ENCODE results near the gene SFSWAP.
"Not testable (repeated sequence)": the region's sequence is repeated elsewhere in the genome, so short reads cannot be mapped to it uniquely, and the experiment has no call there.

SFSWAP gene

DNA sequence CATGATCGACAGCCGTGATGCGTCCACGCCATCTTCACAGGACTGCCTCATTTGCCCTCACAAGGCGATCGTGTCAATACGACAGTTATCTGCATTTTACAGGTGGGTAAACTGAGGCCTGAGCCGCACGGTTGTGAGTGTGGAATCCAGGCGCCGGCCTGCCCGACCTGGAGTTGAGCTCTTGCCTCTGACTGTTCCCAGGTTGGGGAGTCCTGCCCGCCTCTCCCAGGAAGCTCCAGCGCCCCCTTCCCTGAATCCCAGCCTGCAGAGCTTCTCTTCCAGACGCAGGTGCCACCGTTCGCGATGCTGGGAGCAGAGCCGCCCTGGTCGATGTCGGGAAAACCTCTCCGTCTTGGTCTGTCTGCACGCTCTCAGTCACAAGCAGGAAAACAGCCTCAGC lies 31.1 kb upstream of the SFSWAP start:
- not testable (repeated sequence) for DNase-seq

DNA sequence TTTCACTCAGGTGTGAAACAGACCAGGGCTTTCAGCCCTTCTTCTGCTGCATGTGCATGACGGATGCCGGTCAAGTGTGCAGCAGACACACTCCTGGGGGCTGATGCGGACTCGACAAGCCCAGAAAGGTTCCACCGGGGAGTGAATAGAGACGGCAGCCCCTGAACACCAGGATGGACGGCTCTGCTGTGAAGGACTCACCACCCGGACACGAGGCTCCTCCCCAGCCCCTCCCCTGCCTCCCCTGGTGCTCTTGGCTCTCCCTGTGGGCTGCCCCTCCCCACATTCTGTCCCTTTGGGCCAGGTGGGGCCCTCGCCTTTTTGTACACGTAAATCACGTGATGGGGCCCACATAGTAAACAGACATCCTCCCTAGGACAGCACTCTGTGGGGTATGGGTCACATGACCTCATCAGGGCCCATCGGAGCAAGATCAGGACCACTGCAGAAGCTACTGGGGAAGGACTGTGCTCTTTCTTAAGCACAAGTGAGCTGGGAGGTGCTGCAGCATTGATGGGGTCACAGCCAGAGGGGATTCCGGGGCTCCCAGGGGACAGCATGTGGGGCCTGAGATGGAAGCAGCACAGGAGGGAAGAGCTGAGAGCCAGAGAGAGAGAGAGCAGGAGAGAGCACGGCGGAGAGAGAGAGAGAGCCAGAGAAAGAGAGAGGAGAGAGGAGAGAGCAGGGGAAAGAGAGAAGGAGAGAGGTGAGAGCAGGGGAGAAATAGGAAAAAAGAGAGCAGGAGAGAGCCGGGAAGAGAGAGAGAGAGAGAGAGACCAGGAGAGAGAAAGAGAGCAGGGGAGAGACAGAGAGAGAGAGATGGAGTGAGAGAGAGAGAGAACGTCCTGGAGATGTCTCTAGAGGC lies 30.3 kb upstream of the SFSWAP start:
- DNase-seq, result not testable (repeated sequence)

DNA sequence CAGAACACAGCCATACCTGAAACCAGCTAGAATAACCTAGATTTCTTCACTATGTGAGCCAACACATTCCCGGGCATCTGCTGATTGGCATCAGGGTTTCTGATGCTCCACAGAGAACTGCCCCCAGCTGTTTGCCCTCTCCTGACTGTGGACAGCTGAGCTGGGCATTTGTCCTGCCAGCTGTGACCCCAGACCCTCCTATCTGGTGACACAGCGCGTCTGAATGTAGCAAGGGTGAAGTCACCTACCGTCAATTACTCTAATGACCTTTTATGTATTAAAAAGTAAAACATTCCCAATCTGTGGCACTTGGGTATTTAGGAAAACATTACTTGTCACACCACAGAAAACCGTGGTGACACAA lies 29.7 kb upstream of the SFSWAP start:
- no peak for DNase-seq

DNA sequence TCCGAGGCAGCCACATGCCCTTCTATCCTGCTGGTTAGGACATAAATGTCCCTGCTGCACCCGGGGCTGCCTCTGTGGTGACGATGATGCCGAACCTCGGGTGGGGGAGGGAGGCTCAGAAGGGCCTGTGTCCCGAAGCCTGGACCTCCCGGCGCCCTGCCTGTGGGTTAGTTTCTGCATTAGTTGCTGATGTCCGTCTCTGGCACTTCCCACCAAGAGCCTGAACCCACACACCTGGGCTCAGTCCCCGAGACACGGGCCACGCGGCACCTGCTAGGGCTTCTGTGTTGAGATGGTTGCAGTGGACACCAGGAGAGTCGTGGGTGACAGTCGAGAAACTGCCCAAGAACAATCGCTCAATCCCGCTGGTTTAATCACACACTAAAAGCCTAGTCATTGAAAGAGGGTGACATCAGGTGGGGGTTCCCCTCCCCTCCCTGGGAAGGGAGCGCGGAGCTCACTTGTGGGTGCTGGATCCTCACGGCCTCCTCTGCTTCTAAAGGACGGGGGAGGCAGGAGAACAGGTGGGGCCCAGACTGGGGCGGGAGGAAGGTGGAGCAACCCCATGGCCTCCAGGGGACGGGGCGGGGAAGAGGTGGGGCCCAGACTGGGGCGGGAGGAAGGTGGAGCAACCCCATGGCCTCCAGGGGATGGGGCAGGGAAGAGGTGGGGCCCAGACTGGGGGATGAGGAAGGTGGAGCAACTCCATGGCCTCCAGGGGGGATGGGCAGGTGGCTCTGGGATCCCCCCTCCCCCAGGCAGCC lies 29.0 kb upstream of the SFSWAP start:
- peak; percentile 79 for DNase-seq

DNA sequence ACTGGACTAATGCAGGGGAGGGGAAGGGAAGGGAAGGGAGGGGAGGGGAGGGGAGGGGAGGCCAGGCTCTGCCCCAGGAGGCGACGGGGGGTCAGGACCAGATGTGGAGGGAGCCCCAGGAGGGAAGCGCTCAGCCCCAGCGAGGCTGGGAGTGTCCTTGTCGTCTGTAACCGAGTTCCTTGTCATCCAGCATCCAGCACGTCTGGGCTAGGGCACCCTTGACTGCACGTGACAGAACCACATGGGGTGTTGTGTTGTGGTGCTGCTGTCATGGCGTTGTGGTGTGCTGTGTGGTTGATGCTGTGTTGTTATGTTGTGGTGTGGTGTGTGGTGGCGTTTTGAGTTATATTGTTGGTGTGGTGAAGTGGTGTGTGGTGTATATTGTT lies 28.4 kb upstream of the SFSWAP start:
- no peak for DNase-seq

DNA sequence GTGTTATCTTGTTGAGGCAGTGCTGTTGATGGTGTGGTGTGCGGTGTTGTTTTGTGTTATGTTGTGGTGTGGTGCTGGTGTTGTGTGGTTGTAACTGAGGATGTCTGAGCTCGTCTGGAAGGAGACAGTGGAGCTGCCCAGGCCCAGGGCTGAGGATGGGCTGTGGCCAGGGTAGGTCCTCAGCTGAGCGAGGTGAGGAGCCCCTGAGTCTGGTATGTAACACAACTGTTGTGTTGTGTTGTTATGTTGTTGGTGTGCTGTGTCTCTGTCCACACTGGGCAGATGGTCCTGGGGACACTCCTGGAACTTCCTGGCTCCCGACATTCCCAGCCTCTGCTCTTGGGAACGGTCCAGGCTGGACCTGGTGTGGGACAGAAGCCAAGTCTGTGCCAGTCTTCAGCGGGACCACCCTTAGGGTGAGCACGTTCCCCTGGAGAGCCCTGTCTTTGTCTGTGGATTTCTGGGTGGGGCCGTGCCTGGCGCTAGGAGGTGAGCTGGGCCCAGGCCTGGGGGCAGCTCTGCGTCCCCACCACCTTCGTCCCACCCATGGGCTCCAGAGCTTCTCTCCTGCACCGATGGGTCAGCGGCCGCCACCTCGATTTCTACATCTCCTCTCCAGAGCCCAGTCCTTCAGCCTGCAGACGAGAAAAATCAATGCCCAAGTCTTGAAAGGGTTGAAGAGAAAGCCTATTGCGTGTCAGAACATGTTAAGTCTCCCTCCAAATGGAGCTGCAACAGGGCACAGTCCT lies 27.4 kb upstream of the SFSWAP start:
- no peak for DNase-seq

DNA sequence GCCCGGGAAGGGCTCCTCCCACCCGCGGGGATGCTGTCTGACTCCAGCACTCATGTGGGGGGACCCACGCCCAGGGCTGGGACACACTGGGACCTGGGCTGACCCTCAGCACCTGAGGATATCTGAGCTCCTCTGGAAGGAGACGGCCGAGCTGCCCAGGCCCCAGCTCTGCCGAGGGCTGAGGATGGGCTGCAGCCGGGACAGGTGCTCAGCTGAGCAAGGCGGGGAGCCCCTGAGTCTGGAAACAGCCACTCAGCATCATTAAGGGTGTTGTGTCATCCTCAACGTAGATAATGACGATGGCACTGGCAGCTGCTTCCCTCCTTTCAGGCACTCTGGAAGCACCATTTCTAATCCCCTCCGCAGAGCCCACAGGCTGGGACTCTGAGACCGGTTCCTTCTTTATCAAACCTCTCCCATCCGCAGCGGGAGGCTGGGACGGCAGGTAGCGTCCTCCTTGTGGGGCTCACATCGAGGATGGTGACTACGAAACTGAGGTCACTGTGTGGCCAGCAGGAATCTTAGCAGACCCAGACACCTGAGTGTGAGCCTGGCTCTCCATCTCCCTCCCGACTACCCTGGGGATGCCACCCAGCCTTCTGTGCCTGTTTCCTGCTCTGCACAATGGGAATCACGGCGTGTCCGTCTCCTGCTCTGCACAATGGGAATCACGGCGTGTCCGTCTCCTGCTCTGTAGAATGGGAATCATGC lies 26.7 kb upstream of the SFSWAP start:
- peak; percentile 45 for DNase-seq

DNA sequence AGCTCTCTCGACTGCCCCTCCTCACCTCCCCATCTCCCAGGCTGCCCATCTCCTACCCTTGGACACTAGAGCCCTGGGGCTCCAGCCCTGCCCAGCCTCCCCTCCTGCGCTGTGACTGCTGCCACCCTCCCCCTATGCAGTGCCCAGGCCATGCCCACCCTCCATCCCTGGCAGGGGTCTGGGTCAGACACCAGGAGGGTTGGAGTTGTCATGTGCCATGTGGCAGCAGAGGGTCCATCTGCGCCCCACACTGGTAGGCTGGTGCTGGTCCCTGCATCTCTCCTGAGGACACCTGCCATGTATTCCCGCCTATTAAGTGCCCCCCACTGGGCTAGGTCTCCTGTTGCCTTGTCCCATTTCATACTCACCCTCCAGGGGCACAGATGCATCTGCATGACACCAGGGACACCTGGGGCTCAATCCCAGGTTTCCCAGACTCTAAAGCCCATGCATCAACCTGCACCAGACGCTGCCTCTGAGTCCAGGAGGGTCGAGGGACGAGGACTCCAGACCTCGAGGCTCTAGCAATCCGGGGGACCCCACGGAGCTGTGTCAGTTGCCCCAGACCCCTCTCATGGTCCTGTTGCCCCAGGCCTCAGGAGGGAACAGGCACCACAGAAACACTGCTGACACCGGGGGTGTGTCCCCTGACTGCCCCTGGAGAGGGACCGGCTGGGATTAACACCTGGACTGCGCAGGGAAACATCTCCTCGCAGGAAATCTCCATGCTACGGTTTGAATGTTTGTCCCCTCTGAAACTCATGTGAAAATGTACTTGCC lies 23.4 kb upstream of the SFSWAP start:
- no peak for DNase-seq

DNA sequence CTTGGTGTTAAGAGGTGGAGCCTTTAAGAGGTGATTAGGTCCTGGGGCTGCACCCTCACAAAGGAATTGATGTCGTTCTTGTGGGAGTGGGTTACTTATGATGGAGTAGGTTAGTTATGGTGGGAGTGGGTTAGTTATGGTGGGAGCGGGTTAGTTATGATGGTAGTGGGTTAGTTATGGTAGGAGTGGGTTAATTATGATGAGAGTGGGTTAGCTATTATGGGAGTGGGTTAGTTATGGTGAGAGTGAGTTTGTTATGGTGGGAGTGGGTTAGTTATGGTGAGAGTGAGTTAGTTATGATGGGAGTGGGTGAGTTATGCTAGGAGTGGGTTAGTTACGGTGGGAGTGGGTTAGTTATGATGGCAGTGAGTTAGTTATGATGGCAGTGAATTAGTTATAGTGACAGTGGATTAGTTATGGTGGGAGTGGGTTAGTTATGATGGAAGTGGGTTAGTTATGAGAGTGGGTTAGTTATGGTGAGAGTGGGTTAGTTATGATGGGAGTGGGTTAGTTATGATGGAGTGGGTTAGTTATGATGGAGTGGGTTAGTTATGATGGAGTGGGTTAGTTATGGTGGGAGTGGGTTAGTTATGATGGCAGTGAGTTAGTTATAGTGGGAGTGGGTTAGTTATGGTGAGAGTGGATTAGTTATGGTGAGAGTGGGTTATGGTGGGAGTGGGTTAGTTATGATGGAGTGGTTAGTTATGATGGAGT lies 22.6 kb upstream of the SFSWAP start:
- DNase-seq, result no peak

DNA sequence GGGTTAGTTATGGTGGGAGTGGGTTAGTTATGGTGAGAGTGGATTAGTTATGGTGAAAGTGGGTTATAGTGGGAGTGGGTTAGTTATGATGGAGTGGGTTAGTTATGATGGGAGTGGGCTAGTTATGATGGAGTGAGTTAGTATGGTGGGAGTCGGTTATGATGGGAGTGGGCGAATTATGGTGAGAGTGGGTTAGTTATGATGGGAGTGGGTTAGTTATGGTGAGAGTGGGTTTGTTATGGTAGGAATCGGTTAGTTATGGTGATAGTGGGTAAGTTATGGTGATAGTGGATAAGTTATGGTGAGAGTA lies 22.1 kb upstream of the SFSWAP start:
- no peak for DNase-seq

DNA sequence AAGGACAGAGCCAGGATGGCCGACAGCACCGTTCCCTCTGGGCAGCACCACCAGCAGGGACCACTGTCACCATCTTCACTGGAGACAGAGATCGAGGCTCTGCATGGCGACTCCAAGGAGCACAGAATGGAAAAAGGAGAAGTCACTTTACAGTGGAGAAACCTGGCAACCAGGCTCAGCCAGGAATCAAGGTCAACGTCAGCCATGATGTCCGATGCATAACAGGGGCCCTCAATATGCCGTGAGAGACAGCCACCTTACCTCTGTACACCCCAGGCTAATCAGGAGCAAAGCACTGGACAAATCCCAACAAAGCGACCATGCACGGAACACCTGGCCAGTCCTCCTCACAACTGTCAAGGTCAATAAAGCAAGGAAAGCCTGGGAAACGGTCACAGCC lies 20.6 kb upstream of the SFSWAP start:
- no peak for DNase-seq

DNA sequence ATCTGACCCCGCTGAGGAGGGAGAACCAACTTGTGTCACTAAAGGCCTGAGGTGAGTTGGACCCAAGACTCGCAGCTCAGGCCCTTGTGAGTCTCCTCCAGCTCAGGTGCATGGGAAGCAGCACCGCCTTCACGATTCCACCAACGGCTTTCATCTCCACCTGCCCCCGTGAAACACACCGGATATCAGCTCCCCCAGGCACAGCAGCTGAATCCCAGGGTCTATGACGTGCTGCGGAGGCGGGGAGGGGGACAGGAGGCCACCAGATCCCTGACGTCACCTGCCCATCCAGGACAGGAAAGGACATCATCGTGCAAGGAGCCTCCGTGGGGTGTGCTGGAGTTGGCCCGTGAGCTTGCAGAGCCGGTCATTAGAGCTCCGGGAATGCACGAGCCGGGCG lies 18.5 kb upstream of the SFSWAP start:
- no peak for DNase-seq

DNA sequence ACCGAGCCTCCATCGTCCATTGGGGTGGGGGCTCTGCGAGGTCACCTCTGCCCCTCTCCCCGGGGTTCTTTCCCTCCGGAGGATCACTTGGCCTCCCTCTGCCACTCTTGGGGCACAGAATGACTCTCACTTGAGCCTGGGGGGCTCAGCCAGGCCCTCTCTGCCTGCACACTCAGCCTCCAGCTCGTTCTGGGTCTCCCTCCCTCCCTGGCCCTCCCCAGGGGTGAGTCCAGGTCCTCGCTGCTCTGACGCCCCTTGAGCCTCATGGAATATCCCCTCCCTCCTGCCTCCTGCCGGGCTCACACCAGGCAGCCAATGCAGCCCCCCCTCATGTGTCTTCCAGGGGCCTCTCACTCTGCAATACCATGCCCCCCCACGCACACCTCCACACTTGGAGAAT lies 17.7 kb upstream of the SFSWAP start:
- no peak for DNase-seq

DNA sequence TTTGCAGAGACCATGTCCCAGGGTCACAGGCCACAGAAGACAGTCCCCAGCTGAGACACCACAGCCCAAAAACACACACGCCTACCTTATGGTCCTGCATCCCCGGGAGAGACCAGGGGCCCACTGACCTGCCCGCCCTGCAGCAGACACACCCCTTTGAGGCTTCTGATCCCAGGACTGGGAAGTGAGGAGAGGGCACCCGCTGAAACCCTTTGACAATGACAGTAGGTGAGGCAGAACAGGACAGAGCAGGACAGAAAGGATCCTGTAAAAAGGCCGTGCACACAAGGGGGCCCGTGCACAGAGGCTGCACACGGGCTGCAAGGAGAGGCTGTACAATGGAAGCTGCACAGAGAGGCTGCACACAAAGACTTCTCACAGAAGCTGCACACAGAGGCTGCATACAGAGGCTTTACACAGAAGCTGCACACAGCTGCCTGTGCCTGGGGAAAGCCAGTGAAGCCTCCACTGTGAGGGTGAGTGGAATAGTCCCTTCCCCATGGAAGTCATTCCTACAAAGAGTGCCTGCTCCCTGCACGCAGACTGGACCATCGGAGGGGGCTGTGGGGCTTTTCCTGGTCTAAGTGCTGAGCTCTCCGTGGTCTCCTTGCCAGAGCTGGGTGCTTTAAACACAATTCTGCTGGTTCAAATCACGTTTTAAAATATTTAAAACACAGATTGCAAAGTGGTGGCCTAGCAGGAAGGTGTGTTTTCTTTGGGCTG lies 16.6 kb upstream of the SFSWAP start:
- DNase-seq, result no peak

DNA sequence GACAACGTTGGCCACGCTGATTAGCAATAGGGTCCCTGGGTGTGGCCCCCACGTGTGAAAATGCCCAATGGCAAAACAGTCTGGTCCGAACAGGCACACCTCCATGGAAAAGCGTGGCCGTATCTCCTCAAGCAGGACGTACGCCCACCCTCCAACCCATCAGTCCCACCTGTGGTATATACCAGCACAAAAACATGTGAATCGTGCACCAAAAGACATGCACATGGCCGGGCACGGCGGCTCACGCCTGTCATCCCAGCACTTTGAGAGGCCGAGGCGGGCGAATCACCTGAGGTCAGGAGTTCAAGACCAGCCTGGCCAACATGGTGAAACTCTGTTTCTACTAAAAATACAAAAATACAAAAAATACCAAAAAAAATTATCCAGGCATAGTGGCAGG lies 14.9 kb upstream of the SFSWAP start:
- DNase-seq, result no peak

DNA sequence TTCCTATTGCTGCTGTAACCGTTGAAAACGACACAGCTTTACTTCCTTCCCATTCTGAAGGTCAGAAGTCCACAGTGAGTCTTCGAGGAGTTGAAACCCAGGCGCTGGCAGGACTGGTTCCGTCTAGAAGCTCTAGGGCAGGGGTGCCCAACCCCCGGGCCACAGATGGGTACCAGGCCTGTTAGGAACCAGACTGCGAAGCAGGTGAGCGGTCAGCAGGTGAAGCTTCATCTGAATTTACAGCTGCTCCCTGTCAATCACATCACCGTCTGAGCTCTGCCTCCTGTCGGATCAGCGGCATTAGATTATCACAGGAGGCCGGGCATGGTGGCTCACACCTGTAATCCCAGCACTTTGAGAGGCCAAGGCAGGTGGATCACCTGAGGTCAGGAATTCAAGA lies 12.6 kb upstream of the SFSWAP start:
- DNase-seq, result no peak

DNA sequence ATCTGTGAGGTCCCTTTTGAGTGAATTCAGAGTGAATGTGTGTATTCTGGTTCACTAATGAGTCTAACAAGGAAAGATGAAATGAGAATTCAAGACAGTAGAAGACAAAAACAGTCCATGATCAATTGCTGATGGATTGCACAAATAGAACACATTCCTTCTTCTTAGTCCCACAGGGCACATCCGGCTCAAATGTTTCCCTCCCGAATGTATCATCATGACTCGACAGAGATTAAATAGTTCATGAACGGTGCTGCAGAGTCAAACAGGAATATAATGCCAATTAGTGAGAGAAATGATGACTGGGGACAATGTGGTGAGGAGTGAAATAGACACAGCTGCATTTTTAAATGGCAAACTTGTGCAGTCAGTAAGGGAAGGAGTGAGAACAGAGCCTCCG lies 11.5 kb upstream of the SFSWAP start:
- DNase-seq, result no peak

DNA sequence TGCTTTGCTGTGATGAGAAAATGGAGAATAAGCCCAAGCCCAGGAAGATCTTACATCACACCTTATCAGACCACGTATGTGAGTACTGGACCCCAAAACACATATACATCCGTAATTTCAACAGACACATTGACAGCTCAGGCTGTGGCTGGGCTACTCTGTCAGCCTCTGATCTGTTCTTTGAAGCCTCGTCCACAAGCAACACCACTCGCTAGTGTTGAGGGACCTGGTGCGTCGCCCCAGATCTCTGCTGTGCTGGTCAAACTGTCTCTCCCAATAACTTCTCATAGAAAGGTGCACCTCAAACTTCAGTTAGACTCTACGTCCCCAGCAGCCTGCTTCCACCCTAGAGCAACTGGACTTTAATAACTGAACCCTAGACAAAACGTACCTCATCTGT lies 10.6 kb upstream of the SFSWAP start:
- DNase-seq, result no peak

DNA sequence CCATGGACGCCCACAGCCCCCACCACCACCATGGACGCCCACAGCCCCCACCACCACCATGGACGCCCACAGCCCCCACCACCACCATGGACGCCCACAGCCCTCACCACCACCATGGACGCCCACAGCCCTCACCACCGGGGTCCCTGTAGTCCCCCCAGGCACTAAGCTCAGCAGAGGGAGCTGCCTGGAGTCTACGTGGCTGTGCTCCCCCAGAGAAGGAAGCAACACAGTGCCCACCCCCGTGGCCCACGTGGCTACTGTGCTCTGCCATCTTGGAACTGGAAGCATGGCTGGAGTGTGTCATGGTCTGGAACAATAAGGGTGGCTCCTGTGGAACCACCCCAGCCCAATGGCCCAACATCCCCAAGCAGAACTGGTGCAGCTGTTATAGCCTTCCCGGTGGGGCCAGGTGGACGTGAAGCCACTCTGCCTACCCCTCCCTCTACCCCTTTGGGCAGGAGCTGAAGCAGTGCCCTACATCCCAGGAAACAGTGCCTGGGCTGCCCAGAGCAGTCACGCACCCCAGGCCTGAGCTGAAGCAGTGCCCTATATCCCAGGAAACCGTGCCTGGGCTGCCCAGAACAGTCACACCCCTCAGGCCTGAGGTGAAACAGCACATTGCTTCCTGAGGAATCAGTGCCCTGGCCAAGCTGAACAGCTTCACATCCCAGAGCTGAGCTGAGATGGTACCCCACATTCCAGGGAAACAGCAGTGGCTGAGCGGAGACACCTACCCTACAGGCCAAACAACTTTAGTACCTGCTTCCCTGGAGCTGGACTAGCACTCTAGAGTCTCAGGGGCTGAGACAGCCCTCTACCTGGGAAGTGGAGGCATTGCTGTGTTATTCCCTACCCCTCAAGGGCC lies 9.0 kb upstream of the SFSWAP start:
- no peak for DNase-seq

DNA sequence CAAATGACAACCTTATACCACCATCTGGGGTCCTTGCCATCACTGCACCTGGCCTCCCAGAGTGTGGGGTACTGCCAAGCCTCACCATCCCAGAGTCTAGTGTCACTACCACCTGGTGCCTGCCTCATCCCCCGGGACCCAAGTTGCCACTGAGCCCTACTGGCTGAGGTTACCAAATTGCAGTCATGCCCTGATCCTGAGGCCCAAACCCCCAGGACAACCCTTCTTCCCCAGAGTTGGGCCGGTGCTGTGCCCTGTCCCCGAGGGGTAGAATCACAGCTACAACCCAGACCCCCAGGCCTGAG lies 8.4 kb upstream of the SFSWAP start:
- DNase-seq, result no peak
